ENCODE measurements around the gene MEGF6.

MEGF6 gene

DNA sequence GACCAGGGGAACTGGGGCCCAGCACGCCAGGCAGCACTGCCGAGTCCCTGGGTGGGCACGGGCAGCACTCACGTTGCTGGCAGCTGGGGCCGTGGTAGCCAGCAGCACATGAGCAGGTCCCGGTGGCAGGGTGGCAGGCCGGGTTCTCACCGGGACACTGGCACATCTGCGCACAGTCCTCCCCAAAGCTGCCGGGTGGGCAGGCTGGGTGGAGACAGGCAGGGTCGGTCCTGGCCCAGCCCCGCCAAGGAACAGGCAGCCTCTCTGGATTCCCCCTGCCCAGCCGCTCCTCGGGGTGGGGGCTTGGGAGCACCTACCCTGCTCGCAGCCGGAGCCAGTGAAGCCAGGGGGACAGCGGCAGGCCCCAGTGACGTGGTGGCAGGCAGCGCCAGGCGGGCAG is 114.4 kb downstream of the MEGF6 start:
- Mint-ChIP-seq H3K4me3 (no peak overlapping the region), H3K9me3 (no peaks in the 10 kb centered on the region), H3K36me3 (ENCODE audit: low read depth) (no peaks in the 10 kb centered on the region), H3K27me3 (ENCODE audit: low read depth, poor library complexity) (no peaks in the 10 kb centered on the region), H3K4me1 (no peaks in the 10 kb centered on the region), H3K27ac (no peak overlapping the region)
- no peak for DNase-seq
- TF ChIP-seq, protein P1, sequence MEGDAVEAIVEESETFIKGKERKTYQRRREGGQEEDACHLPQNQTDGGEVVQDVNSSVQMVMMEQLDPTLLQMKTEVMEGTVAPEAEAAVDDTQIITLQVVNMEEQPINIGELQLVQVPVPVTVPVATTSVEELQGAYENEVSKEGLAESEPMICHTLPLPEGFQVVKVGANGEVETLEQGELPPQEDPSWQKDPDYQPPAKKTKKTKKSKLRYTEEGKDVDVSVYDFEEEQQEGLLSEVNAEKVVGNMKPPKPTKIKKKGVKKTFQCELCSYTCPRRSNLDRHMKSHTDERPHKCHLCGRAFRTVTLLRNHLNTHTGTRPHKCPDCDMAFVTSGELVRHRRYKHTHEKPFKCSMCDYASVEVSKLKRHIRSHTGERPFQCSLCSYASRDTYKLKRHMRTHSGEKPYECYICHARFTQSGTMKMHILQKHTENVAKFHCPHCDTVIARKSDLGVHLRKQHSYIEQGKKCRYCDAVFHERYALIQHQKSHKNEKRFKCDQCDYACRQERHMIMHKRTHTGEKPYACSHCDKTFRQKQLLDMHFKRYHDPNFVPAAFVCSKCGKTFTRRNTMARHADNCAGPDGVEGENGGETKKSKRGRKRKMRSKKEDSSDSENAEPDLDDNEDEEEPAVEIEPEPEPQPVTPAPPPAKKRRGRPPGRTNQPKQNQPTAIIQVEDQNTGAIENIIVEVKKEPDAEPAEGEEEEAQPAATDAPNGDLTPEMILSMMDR (IDR thresholded peaks at IDR 0.05), result no peak

DNA sequence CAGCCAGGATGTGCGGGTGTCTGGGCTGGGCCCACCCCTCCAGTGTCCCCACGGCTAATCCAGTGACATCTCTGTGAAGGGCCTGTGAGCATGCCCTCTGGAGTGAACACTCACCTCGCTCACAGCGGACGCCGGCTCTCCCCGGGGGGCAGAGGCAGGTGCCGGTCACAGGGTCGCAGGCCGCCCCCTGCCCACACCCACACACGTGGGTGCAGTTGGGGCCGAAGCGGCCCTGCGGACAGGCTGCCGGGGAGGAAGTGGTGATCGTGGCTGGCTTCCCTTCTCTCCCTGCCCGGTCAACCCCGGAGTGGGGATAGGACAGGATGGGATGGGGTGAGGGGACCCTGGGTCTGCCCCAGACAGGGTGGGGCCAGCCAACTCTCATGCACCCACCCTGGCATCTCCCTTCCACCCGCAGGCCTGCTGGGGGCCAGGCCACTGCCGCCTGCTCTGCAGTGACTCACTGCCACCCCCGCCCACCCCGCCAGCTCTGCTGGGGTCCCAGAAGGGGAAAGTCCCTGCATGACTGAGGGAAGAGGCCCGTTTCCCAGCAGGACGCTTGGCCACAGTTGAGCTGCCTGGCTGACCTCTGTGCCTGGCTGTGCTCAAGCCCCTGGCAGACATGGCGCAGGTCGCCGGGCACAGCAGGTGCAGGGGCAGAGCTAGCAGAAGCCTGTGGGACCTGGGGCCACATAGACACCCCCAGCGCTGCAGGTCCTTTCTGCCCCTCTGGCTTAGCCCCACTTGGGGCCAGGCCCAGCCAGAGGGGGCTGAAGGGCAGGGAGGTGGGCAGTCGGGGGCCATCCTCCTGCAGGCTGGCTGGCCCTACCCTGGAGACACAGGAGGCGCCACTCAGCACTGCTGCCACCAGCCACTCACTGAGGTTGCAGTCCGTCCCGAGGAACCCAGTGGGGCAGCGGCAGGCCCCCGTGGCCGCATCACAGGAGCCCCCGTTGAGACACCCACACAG is 115.2 kb downstream of the MEGF6 start:
- Mint-ChIP-seq H3K27ac (no peak overlapping the region), H3K36me3 (ENCODE audit: low read depth) (no peaks in the 10 kb centered on the region), H3K27me3 (ENCODE audit: low read depth, poor library complexity) (no peaks in the 10 kb centered on the region), H3K4me3 (no peak overlapping the region), H3K4me1 (peaks cover 5% of the 10 kb centered on the region), H3K9me3 (no peaks in the 10 kb centered on the region)
- DNase-seq, result no peak
- TF ChIP-seq, protein P1 (IDR thresholded peaks at IDR 0.05), result no peak

DNA sequence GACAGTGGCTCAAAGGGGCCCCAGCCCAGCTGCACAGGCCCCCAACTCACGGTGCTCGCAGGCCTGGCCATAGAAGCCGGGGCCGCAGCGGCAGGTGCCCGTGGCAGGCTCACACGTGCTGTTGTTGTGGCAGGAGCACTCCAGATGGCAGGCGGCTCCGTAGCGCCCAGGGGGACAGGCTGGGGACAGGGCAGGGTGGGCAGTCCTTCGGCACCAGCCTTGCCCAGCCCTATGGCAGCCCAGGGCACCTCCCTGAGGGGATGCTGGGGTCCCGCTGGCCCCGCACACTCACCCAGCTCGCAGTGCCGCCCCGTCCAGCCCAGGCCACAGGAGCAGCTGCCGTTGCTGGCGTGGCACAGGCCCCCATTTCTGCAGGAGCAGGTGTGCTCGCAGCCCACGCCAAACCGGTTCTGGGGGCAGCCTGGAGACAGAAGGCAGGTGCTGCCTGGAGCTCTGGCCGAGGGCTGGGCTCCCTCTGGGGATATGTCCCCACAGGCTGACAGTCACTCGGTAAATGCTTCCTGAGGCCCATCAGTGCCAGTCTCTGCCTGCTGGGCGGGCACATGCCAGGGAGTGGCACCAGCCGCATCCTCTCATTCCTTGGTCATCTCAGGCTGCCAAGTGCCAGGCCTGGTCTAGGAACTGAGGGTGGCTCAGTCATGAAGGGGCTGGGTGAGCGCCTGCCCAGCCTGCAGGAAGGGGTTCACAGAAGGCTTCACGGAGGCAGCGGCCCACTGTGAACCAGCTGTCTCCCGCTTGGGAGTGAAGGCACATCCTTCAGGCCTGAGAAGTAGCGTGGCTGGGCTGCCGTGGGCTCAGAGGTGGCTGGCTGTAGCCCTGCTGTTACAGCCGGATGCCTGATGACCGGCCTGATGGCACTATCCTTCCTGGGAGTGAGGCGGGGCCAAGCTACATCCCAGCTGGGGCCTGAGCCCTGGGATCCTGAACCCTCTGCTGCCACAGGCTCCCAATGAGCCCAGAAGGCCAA is 116.7 kb downstream of the MEGF6 start:
- no peak for DNase-seq
- TF ChIP-seq, protein P1 (IDR thresholded peaks at IDR 0.05), result no peak
- H3K4me1 Mint-ChIP-seq, result peaks cover 5% of the 10 kb centered on the region
- H3K36me3 Mint-ChIP-seq (ENCODE audit: low read depth), result no peaks in the 10 kb centered on the region
- H3K9me3 Mint-ChIP-seq, result no peaks in the 10 kb centered on the region
- H3K4me3 Mint-ChIP-seq, result no peak overlapping the region
- no peaks in the 10 kb centered on the region for H3K27me3 Mint-ChIP-seq (ENCODE audit: low read depth, poor library complexity)
- H3K27ac Mint-ChIP-seq, result no peak overlapping the region

DNA sequence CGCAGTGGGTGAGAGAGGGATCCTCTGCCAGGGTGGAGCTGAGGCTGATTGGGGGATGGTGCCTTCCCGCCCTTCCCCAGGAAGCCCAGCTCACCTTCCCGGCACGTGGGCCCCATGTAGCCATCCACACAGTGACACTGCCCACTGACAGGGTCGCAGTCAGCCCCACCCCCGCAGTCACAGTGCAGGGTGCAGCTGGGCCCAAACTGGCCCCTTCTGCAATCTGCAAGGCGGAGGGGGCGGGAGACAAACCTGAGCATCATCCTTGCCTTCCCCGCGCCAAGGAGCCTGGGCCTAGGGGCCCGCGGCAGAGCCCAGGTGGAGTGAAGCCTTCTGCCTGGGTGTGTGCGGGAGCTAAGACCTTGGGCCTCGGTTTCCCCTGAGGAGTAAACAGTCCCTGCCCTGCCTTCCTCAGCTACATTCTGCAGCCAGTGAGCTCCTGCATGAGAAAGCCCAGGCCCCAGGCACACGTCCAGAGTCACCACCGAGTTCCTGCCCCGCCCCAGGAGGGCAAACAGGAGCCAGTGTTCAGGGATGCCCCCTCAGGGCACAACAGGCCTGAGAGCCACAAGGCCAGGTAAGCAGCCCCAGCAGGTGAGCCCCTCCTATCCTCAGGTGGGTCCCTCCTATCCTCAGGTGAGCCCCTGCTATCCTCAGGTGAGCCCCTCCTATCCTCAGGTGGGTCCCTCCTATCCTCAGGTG is 118.6 kb downstream of the MEGF6 start:
- Mint-ChIP-seq H3K36me3 (ENCODE audit: low read depth) (peaks cover 16% of the 10 kb centered on the region), H3K9me3 (peaks cover 15% of the 10 kb centered on the region), H3K4me1 (peaks cover 5% of the 10 kb centered on the region), H3K4me3 (no peak overlapping the region), H3K27me3 (ENCODE audit: low read depth, poor library complexity) (no peaks in the 10 kb centered on the region), H3K27ac (no peak overlapping the region)
- TF ChIP-seq, protein P1 (IDR thresholded peaks at IDR 0.05), result no peak
- no peak for DNase-seq

DNA sequence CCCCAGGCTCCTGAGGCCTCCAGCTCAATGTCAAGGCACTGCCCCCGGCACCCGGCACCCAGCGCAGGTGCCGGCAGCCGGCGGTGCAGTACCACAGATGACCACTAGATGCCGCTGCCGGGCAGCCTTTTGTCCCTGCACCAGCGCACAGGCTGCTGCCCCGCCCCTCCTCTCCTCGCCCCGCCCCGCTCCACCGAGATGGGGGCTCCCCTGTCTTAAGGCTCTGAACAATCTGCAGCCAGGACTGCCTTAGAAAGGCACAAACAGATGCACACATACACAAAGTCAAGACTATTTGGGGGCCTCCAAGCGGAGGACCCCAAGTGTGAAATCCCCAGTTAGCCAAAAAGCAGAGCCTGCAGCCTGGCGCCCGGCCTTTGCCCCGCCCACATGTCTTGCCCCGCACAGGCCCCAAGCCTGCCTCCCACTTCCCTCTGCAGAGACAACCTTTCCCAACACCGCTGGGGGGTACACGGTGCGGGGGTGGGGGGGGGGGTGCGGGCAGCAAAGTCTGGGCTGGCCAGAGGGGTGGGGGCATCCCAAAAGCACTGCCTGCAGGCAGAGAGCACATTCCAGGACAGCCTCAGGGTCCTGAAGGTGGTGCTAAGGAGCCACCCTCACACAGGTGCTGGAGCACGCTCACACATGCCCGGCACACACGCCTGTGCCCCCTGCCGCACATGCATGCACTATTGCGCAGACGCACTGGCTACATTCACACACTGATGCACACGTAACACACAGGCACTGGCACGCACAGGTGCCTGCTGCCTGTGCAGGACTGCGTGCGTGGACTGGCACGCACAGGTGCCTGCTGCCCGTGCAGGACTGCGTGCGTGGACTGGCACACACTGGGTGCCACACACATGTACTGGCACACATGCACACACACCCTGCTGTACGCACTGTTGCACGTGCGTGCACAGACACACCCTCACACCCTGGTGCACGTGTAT is 119.7 kb downstream of the MEGF6 start:
- peaks cover 4% of the 10 kb centered on the region for H3K27me3 Mint-ChIP-seq (ENCODE audit: low read depth, poor library complexity)
- peak overlapping the region; percentile 69 for H3K4me3 Mint-ChIP-seq
- H3K36me3 Mint-ChIP-seq (ENCODE audit: low read depth), result peaks cover 16% of the 10 kb centered on the region
- H3K27ac Mint-ChIP-seq, result no peak overlapping the region
- H3K9me3 Mint-ChIP-seq, result peaks cover 19% of the 10 kb centered on the region
- DNase-seq, result peak; percentile 94
- peaks cover 5% of the 10 kb centered on the region for H3K4me1 Mint-ChIP-seq
- TF ChIP-seq, protein P1 (IDR thresholded peaks at IDR 0.05), result peak; percentile 100

Measured in nephron progenitor cell (in vitro differentiated cells).